Endothelial cell (in vitro differentiated cells): Measurements from ENCODE around the gene HS3ST3A1. TPM values are rescaled to one million over a fixed set of nuclear protein-coding genes. Genes with fewer than 3 reads are reported as not detected.
"Not testable (repeated sequence)": the region's sequence is repeated elsewhere in the genome, so short reads cannot be mapped to it uniquely, and the experiment has no call there.

Experiments
- DNase-seq: peaks from one replicate; pipeline ENCODE4 v3.0.0; 2021; ENCODE audit warnings: low spot score
- H3K27ac Mint-ChIP-seq: one replicate; pipeline ENCODE4 v1.8.0; 2021; ENCODE audit warnings: mixed read lengths, inconsistent platforms; ENCODE audit not compliant: unreplicated experiment
- H3K27me3 Mint-ChIP-seq: one replicate; pipeline ENCODE4 v1.8.0; 2021; ENCODE audit warnings: mild to moderate bottlenecking, moderate library complexity, mixed read lengths, inconsistent platforms; ENCODE audit not compliant: unreplicated experiment
- H3K36me3 Mint-ChIP-seq: one replicate; pipeline ENCODE4 v1.8.0; 2021; ENCODE audit warnings: mild to moderate bottlenecking, low read depth, mixed read lengths, inconsistent platforms; ENCODE audit not compliant: unreplicated experiment
- H3K4me1 Mint-ChIP-seq: one replicate; pipeline ENCODE4 v1.8.0; 2021; ENCODE audit warnings: mild to moderate bottlenecking, mixed read lengths, inconsistent platforms; ENCODE audit not compliant: unreplicated experiment
- H3K4me3 Mint-ChIP-seq: one replicate; pipeline ENCODE4 v1.8.0; 2021; ENCODE audit warnings: mild to moderate bottlenecking, mixed read lengths, inconsistent platforms; ENCODE audit not compliant: unreplicated experiment
- H3K9me3 Mint-ChIP-seq: one replicate; pipeline ENCODE4 v1.8.0; 2021; ENCODE audit warnings: mixed read lengths, inconsistent platforms; ENCODE audit not compliant: unreplicated experiment
- total RNA-seq: library from RNA; stranded (reverse); fragmentation: NEBNext Ultra II Directional; extraction: Animal tissue kit (Norgen Biotek cat#: 25700); gene quantifications from one replicate; pipeline ENCODE4 v1.2.1, GENCODE V29; 2021; ENCODE audit not compliant: unreplicated experiment
- TF ChIP-seq, protein P1 (sequence below): fragments of 200-600 bp; sonication (generic); IDR thresholded peaks from one replicate; pipeline ENCODE4 v1.5.0; 2021; ENCODE audit warnings: antibody characterized with exemption; ENCODE audit not compliant: unreplicated experiment

Gene HS3ST3A1
- total RNA-seq, 1 donor from 2014 or later: 1.1 TPM

GRCh38 chr17:13503526-13503925, 98.2 kb downstream of the HS3ST3A1 start:
- peaks cover 2% of the 10 kb centered on the region for H3K27me3 Mint-ChIP-seq
- H3K4me1 Mint-ChIP-seq: peaks cover under 1% of the 10 kb centered on the region
- no peak overlapping the region for H3K4me3 Mint-ChIP-seq
- TF ChIP-seq, protein P1, sequence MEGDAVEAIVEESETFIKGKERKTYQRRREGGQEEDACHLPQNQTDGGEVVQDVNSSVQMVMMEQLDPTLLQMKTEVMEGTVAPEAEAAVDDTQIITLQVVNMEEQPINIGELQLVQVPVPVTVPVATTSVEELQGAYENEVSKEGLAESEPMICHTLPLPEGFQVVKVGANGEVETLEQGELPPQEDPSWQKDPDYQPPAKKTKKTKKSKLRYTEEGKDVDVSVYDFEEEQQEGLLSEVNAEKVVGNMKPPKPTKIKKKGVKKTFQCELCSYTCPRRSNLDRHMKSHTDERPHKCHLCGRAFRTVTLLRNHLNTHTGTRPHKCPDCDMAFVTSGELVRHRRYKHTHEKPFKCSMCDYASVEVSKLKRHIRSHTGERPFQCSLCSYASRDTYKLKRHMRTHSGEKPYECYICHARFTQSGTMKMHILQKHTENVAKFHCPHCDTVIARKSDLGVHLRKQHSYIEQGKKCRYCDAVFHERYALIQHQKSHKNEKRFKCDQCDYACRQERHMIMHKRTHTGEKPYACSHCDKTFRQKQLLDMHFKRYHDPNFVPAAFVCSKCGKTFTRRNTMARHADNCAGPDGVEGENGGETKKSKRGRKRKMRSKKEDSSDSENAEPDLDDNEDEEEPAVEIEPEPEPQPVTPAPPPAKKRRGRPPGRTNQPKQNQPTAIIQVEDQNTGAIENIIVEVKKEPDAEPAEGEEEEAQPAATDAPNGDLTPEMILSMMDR: no peak
- H3K36me3 Mint-ChIP-seq: no peaks in the 10 kb centered on the region
- no peak overlapping the region for H3K27ac Mint-ChIP-seq
- H3K9me3 Mint-ChIP-seq: no peaks in the 10 kb centered on the region
- no peak for DNase-seq

DNA sequence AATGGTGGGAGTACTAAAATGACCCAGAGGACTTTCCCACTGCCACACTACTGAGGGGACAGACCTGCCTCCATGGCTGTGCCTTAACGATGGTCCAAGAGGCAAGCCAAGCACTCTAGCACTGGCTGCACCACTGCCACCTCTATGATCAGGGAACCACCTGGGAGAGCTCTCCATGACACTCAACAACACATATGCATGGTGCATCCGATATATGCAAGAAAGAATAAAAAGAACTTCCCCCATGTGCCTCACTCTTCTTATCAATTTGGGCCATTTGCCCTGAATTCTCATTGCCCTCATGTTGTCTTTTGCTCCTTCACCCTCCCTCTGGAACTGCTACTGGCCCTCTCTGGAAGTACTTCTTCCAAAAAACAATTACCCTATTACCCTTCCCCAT, 99.5 kb downstream of the HS3ST3A1 start:
- DNase-seq: no peak
- H3K4me3 Mint-ChIP-seq: no peak overlapping the region
- no peak overlapping the region for H3K27ac Mint-ChIP-seq
- peaks cover 2% of the 10 kb centered on the region for H3K27me3 Mint-ChIP-seq
- no peaks in the 10 kb centered on the region for H3K36me3 Mint-ChIP-seq
- TF ChIP-seq, protein P1: no peak
- no peaks in the 10 kb centered on the region for H3K4me1 Mint-ChIP-seq
- no peaks in the 10 kb centered on the region for H3K9me3 Mint-ChIP-seq

DNA sequence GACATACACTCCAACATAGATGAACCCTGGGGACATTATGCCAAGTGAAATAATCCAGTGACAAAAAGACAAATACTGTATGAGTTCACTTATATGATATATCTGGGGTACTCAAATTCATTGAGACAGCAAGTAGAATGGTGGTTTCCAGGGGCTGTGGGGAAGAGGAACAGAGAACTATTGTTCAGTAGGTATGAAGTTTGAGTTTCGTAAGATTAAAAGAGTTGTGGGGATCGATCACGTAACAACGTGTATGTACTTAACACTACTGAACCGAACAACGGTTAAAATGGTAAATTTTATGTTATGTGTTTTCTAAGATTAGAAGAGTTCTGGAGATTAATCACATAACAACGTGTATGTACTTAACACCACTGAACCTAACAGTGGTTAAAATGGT, 100.8 kb downstream of the HS3ST3A1 start:
- TF ChIP-seq, protein P1: no peak
- no peak overlapping the region for H3K27ac Mint-ChIP-seq
- no peaks in the 10 kb centered on the region for H3K4me1 Mint-ChIP-seq
- no peak overlapping the region for H3K4me3 Mint-ChIP-seq
- H3K9me3 Mint-ChIP-seq: no peaks in the 10 kb centered on the region
- H3K27me3 Mint-ChIP-seq: peaks cover 2% of the 10 kb centered on the region
- DNase-seq: no peak
- no peaks in the 10 kb centered on the region for H3K36me3 Mint-ChIP-seq

DNA sequence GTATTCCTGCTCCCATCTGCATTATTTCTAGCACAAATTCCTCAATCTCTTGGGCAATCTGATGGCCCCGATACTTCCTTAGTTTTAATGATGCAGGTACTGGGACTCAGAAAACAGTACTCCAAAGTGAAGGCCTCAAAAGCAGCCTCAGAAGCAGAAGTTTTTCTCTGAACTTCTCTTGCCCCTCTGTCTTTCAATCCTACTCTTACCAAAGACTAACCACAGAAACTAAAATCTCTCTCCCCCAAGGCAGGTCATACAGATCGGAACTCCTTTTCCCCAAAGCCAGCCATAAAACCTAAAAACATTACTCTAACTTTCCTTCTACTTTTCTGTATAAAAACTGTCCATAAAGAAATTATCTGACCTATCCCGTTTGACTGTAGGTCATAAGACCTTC, 103.5 kb downstream of the HS3ST3A1 start:
- H3K9me3 Mint-ChIP-seq: no peaks in the 10 kb centered on the region
- TF ChIP-seq, protein P1: no peak
- H3K4me1 Mint-ChIP-seq: no peaks in the 10 kb centered on the region
- H3K27me3 Mint-ChIP-seq: no peaks in the 10 kb centered on the region
- H3K27ac Mint-ChIP-seq: no peak overlapping the region
- H3K36me3 Mint-ChIP-seq: no peaks in the 10 kb centered on the region
- no peak for DNase-seq
- H3K4me3 Mint-ChIP-seq: no peak overlapping the region

DNA sequence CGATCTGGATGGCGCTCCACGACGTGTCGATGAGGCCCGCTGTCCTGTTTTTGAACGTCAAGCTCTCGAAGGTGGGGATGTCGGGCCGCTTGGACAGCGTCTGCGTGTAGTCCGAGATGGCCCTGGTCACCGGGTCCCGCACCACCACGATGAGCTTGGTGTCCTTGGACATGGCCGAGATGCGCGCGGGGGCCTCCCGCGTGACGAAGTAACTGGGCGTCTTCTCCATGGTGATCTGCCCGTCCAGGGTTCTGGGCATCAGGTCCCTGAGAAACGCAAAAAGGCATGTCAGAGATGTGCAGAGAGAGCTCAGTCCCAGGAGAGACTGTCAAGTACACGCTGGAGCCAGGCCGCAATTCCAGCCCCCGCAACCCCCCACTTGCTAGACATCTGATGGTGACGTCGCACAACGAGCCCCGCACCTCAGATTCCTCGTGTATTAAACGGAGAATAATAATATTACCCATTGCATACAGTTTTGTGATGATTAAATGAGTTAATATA, 105.1 kb downstream of the HS3ST3A1 start:
- not testable (repeated sequence) for H3K4me3 Mint-ChIP-seq, H3K9me3 Mint-ChIP-seq, DNase-seq, H3K27ac Mint-ChIP-seq, H3K36me3 Mint-ChIP-seq, H3K27me3 Mint-ChIP-seq, H3K4me1 Mint-ChIP-seq
